AML-193 (cell line): ENCODE data around the gene ULBP3.
"Not testable (repeated sequence)": the region's sequence is repeated elsewhere in the genome, so short reads cannot be mapped to it uniquely, and the experiment has no call there.

Experiments used
- DNase-seq, 2 experiments: peaks; one replicate each; lab custom pipeline; 2025; lab: John Stamatoyannopoulos, UW

Gene ULBP3

GRCh38 chr6:150076196-150076893 is 7.4 kb upstream of the ULBP3 start:
- no peak for DNase-seq

GRCh38 chr6:150075034-150075421 is 6.1 kb upstream of the ULBP3 start:
- no peak for DNase-seq

DNA sequence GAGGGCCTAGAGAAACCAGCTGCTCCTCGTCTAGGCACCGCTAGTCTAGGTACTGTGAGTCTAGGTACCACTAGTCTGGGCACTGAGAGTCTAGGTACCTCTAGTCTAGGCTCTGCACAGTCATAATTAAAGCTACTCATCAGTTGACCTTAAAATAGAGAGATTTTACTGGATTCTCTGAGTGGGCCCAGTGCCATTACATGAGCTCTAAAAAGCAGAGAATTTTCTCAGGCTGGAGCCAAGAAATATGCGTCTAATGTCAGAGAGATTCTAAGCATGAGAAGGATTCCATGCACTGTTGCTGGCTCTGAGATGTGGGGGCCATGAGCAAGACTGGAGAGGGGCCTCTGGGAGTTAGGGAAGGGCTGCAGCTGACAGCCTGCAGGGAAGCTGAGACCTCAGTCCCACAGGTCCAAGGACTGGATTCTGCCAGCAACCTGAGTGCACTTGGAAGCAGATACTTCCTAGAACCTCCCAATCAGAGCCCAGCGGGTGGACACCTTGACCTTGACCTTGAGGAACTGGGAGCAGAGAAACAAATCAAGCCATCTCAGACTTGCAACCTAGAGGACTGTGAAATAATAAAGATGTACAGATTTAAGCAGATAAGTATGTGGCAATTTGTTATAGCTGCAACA is 5.6 kb upstream of the ULBP3 start:
- DNase-seq, result not testable (repeated sequence)

- no peak for DNase-seq
Observed at GRCh38 chr6:150072201-150072600, 3.3 kb upstream of the ULBP3 start.

GRCh38 chr6:150070236-150070818 is 1.4 kb upstream of the ULBP3 start:
- no peak for DNase-seq

DNA sequence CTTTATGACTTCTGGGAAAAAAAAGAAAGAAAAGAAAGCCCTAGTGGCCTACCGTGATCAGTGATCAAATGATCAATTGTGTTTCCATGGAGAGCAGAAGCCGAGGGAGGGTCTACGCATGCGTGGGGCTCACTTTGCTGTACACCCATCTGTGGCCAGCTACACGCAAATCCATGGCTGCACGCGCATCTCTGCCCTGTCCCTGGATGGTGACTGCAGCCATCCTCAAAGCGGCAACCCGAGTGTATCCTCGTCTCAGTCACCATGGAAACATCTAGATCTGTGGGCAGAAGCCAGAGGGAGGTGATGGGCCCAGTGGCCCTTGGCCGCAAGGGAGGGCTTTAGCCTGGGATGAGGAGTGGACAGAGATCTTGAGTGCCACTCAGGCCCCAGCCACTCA is 785 bp upstream of the ULBP3 start:
- no peak for DNase-seq

DNA sequence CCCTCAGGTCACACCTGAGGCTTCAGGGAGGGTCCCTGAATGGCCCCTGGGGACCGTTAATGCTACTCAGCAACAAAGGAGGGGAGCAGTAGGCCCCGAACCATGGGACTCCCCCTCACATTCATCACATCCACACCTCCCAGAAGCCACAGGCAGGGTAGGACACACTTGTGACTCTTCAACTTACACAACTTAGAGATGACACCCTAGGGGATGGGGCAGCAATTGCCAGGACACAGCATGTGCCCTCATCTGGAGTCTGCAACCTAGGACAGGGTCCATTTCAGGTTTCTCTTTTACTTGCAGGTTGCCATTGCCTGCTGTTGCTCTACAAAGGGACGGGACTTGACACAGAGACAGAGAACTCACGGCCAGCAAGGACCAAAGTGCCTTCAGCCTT is 770 bp downstream of the ULBP3 start:
- no peak for DNase-seq

DNA sequence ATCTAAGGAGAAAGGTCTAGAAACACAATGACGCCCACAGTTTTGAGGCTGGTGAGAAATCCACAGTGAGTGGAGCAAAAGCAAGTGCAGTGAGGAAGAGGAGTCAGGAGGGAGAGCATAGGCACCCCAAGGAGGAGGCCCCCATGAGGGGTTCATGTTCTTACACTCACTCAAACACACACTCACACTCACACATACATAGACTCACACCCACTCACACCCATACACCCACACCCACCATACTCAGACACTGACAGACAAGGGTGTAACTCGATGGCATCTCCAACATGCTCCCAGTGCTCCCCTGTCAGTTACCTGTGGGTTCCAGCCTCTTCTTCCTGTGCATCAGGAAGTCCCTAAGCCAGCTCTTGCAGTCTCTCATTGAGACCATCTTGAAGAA is 3.8 kb downstream of the ULBP3 start:
- DNase-seq, result no peak

DNA sequence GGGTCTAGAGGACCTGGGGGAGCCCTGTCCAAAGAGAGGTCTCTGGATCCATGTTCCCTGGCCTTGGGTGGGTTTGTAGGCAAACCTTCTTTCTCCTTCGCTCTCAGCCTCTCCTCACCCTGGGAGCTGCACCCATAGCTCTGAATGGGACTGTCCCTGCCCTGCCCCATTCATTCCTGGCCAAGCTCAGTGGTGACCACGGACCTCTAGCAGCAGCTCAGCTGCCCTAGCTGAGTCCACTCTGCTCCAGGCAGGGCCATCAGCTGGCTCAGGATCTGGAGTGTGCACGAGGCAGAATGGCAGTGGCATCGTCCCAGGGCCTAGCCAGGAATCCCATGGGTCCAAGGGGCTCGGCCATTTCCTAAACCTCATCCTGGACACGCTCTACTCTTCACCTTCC is 5.3 kb downstream of the ULBP3 start:
- DNase-seq, result no peak

DNA sequence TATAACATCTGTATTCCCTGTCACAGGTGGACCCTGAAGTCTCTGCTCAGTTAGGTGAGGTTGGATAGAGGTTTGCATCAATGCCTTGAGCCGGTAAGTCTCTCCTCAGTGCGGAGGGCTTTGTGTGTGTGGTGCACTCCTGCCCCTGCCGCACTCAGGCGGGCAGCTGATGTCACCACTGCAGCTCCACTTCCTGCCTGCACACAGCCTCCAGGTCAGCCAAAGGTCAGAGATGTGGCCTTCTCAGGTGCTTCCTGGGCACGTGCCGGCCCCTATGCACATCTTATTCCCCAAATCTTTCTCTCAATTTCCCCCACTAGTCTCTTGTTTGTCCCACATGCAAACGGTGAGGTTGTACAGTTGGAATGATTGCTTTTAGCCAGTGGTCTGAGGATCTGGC is 8.9 kb downstream of the ULBP3 start:
- not testable (repeated sequence) for DNase-seq

DNA sequence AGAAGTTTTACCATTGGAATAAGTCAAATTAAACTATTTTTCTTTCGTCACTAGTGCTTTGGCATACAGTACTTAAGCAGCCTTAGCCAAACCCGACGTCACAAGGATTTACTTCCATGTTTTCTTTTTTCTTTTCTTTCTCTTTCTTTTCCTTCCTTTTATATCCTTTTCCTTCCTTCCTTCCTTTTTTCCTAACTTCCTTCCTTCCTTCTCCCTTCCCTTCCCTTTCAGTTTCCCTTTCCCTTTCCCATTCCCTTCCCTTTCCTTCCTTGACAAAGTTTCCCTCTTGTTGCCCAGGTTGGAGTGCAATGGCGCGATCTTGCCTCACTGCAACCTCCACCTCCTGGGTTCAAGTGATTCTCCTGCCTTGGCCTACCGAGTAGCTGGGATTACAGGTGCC is 9.9 kb downstream of the ULBP3 start:
- DNase-seq, result no peak

GRCh38 chr6:150058231-150058792 is 10.6 kb downstream of the ULBP3 start:
- DNase-seq, result no peak

- DNase-seq, result no peak
Observed at GRCh38 chr6:150057501-150057951, 11.4 kb downstream of the ULBP3 start.

- no peak for DNase-seq
Observed at GRCh38 chr6:150056916-150057315, 12.0 kb downstream of the ULBP3 start.

GRCh38 chr6:150056156-150056555 is 12.8 kb downstream of the ULBP3 start:
- no peak for DNase-seq

DNA sequence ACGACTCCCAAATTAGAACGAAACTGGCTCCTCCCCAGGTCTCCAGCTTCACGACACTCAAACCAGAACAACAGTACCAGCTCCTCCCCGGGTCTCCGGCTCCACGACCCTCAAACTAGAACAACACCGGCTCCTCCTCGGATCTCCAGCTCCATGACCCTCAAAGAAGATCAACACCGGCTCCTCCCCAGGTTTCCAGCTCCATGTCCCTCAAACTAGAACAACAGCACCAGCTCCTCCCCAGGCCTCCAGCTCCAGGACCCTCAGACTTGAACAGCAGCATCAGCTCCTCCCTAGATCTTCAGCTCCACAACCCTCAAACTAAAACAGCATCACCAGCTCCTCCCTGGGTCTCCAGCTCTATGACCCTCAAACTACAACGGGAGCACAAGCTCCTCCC is 13.8 kb downstream of the ULBP3 start:
- no peak for DNase-seq

DNA sequence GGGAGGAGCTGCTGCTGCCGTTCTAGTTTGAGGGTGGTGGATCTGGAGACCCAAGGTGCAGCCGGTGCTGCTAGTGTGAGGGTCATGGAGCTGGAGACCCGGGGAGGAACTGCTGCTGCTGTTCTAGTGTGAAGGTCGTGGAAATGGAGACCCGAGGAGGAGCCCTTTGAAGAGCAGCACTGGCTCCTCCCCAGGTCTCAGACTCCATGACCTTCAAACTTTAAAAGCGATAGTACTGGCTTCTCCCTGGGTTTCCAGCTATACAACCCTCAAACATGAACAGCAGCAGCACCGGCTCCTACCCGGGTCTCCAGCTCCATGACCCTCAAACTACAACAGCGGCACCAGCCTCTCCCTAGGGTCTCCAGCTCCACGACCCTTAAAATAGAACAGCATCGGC is 15.5 kb downstream of the ULBP3 start:
- DNase-seq, result no peak

DNA sequence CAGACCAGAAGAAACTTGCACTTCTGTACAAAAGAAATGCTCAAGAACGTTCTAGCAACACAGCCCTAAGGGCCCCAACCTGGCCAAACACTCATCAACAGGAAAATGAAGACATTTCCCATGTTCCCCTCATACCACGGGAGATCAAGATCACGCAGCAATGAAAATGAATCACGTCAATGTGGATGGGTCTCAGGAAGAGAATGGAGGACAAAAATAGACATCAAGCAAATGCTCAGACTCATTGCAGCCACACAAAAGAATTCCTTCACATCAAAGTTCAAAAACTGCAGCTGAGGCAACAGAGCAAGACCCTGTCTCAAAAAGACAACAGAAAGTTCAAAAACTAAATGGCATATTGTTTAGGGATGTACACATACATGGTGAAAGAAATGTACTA is 18.1 kb downstream of the ULBP3 start:
- no peak for DNase-seq

DNA sequence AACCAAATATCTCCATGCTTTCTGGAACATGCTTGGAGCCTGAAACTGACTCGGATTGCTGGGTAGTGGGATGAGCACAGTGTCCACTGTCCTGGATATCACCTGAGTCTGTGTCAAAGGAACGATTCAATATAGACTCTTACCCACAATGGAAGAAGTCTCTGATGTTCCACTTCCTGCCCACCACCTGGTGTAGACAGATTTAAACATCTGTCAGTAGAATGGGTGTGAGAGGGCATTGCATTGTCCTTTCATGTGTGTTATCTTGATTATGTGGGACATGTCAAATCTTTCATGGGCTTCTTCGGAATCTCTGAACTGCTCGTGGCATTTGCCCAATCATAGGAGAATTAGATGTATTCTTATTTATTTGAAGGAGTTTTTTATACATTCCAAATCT is 20.8 kb downstream of the ULBP3 start:
- DNase-seq, result no peak

DNA sequence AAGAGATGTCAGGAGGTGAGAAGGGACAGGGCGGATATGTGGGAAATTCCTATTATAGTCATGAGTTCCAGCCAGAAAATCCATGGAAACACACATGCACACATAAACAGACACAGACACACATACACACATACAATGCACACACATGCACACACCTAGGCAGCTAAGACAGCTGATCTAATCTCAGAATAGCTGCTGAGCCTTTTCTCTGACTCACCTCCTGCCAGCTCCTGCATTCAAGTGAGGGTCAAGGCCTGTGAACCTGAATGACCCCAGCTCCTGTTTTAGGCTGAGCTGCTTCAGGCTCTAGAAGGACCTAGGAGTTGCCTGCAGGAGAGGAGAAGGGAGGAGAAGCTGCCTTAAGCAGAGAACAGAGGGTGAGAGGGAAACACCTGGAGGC is 22.0 kb downstream of the ULBP3 start:
- DNase-seq, result no peak

DNA sequence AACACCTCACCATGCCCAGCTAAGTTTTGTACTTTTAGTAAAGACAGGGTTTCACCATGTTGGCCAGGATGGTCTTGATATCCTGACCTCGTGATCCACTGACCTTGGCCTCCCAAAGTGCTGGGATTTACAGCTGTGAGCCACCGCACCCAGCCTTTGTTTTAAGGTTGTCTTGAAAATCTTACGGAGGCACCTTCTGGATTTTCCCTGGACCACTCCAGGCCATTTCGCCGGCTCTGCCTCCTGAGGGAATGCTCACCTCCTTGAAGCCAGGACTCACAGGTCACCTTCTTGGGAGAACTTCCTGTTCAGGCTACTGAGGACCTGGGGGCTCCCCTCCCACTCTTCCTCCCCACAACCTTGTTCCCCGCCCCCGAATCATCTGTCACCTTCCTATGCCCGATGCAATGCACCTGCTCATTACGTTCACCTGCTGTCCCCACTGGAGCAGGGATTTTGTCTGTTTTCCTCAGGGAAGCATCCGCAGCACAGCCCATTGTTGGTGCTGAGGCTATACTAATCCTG is 24.2 kb downstream of the ULBP3 start:
- DNase-seq, result no peak

DNA sequence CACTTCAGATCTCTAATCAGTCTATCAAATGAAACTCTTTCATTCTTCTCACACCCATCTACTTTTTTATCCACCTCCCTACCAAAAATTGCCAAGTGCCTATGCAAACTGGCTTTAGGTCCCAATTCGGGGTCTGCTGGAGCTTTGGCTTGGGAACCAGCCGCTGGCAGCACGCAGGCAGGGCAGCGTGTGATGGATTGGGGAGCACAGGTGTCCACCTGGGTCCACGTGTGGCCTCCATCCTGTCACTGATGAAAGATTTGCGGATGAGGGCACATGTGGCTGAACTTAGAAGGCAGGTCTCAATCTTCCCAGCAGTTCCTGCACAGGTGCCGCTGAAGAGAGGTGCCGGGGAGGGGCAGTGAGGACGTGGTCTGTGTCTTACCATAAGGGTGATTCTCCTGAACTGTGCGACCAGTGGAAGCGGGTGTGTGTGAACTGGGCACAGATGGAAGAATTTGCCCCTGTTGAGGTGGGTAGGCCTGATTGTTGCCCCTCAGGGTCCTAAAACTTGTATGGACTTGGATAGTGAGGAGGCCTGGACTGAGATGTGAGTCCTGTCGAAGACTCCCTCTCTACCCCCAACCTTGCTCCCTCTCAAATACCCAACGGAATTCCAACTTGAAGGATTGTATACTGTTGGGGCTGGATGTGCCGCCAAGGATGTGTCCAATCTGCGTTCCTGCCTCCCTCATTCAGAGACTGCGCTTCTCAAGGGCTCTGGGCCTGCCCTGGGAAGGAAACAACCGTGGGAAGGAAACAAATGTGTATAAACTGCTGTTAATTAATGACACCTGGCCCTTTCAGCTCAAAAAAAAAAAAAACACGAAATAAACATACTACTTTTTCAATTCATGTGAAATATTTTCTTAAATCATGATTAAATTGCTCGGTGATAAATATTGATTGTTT is 25.2 kb downstream of the ULBP3 start:
- DNase-seq, result no peak
